A673 (cell line): Measurements from ENCODE around the gene UROS. TPM values are rescaled to one million over a fixed set of nuclear protein-coding genes. Genes with fewer than 3 reads are reported as not detected.

ENCODE experiments used
- BruUV-seq: library from RNA; stranded (reverse); fragments of 400-500 nt; replicated peaks from 2 replicates; lab custom pipeline; 2021; lab: Mats Ljungman, UMichigan
- CTCF ChIA-PET: fragments of 300-600 bp; sonication (Branson Sonifier 250); formaldehyde crosslinking; loops from one replicate; lab custom pipeline; 2022; ENCODE audit warnings: antibody characterized with exemption; lab: Charles Lee
- POLR2A ChIA-PET: fragments of 300-600 bp; sonication (Branson Sonifier 250); formaldehyde crosslinking; loops from one replicate; lab custom pipeline; 2022; ENCODE audit warnings: antibody characterized with exemption; ENCODE audit not compliant: low non-redundant PET; lab: Charles Lee
- DNase-seq: peaks from one replicate; pipeline ENCODE4 v3.0.0-alpha.2; 2015; ENCODE audit warnings: low spot score
- H3K27ac ChIP-seq: fragments of 200-600 bp; sonication (generic); 2 replicates; pipeline ENCODE4 v1.5.1; 2016; ENCODE audit warnings: mixed run types, low read depth, mild to moderate bottlenecking, mixed read lengths, antibody characterized with exemption, low read length; ENCODE audit not compliant: poor library complexity, severe bottlenecking
- H3K27me3 ChIP-seq: fragments of 200-600 bp; sonication (generic); replicated peaks from 2 replicates; pipeline ENCODE4 v1.6.1; 2017; ENCODE audit warnings: mixed run types, low read depth, mild to moderate bottlenecking, mixed read lengths, antibody characterized with exemption, low read length; ENCODE audit not compliant: insufficient read depth, poor library complexity
- H3K36me3 ChIP-seq: fragments of 200-600 bp; sonication (generic); 2 replicates; pipeline ENCODE4 v1.6.1; 2016; ENCODE audit warnings: mixed run types, mild to moderate bottlenecking, mixed read lengths, antibody characterized with exemption, low read length; ENCODE audit not compliant: insufficient read depth, poor library complexity, severe bottlenecking
- H3K4me1 ChIP-seq: fragments of 200-600 bp; sonication (generic); 2 replicates; pipeline ENCODE4 v1.6.1; 2017; ENCODE audit warnings: mixed run types, mild to moderate bottlenecking, mixed read lengths, antibody characterized with exemption, low read length; ENCODE audit not compliant: insufficient read depth, poor library complexity, severe bottlenecking
- H3K4me3 ChIP-seq: fragments of 200-600 bp; sonication (generic); 2 replicates; pipeline ENCODE4 v1.5.1; 2016; ENCODE audit warnings: low read depth, mixed run types, mild to moderate bottlenecking, mixed read lengths, low read length; ENCODE audit not compliant: poor library complexity, severe bottlenecking
- H3K9me3 ChIP-seq: fragments of 200-600 bp; sonication (generic); 2 replicates; pipeline ENCODE4 v1.6.1; 2016; ENCODE audit warnings: mixed run types, low read depth, mild to moderate bottlenecking, mixed read lengths, antibody characterized with exemption, low read length; ENCODE audit not compliant: poor library complexity, severe bottlenecking
- CTCF ChIP-seq: fragments of 300-800, 200-600 bp; sonication (generic); conservative IDR thresholded peaks from 2 replicates; pipeline ENCODE4 v1.5.1; 2017; ENCODE audit warnings: low read depth, mild to moderate bottlenecking, antibody characterized with exemption, low read length, moderate library complexity, mixed read lengths
- EZH2 ChIP-seq: fragments of 200-600 bp; sonication (generic); IDR thresholded peaks from 2 replicates; pipeline ENCODE4 v1.6.1; 2017; ENCODE audit warnings: borderline replicate concordance, low read depth, mild to moderate bottlenecking, mixed read lengths, antibody characterized with exemption, low read length; ENCODE audit not compliant: poor library complexity, severe bottlenecking
- intact Hi-C: fragments of 100-400 bp; cut with micrococcal nuclease; formaldehyde crosslinking; loops from one replicate; pipeline ENCODE4 v1.10.0; 2022; ENCODE audit not compliant: unreplicated experiment
- total RNA-seq: library from RNA; stranded (reverse); gene quantifications from 2 replicates; pipeline ENCODE4 v1.2.3, GENCODE V29; 2021

Gene UROS
- total RNA-seq, 1 experiment from 2014 or later, result 70.7 TPM

GRCh38 chr10:125849448-125849847 is 26.4 kb upstream of the UROS start:
- Histone ChIP-seq H3K27ac (no peak overlapping the region), H3K36me3 (peaks cover 19% of the 10 kb centered on the region), H3K4me1 (no peaks in the 10 kb centered on the region), H3K4me3 (no peak overlapping the region), H3K9me3 (no peaks in the 10 kb centered on the region), H3K27me3 (no peaks in the 10 kb centered on the region)
- TF ChIP-seq CTCF (no peak), EZH2 (no peak)
- intact Hi-C loops, result no loop called here
- CTCF ChIA-PET, result no interaction called here
- no peak for DNase-seq
- POLR2A ChIA-PET, result no interaction called here
- no TSS peak for BruUV-seq

GRCh38 chr10:125848857-125849256 is 25.8 kb upstream of the UROS start:
- no TSS peak for BruUV-seq

GRCh38 chr10:125848371-125848770 is 25.3 kb upstream of the UROS start:
- H3K4me3 ChIP-seq, result no peak overlapping the region
- H3K36me3 ChIP-seq, result peaks cover 19% of the 10 kb centered on the region
- intact Hi-C loops, result no loop called here
- no peaks in the 10 kb centered on the region for H3K4me1 ChIP-seq
- H3K9me3 ChIP-seq, result no peaks in the 10 kb centered on the region
- TF ChIP-seq EZH2, result no peak
- TF ChIP-seq CTCF, result no peak
- ChIA-PET CTCF (no interaction called here), POLR2A (no interaction called here)
- BruUV-seq, result no TSS peak
- H3K27ac ChIP-seq, result no peak overlapping the region
- DNase-seq, result no peak
- H3K27me3 ChIP-seq, result no peaks in the 10 kb centered on the region

More at GRCh38 chr10:125848857-125849256, 25.8 kb upstream of the UROS start:
- no peak overlapping the region for H3K27ac ChIP-seq
- no peak overlapping the region for H3K4me3 ChIP-seq
- intact Hi-C loops, result no loop called here
- no peak for DNase-seq
- no peaks in the 10 kb centered on the region for H3K9me3 ChIP-seq
- TF ChIP-seq EZH2, result no peak
- H3K4me1 ChIP-seq, result no peaks in the 10 kb centered on the region
- peaks cover 19% of the 10 kb centered on the region for H3K36me3 ChIP-seq
- POLR2A ChIA-PET, result no interaction called here
- no peaks in the 10 kb centered on the region for H3K27me3 ChIP-seq
- CTCF ChIA-PET, result no interaction called here

- no peaks in the 10 kb centered on the region for H3K27me3 ChIP-seq
- no peak overlapping the region for H3K27ac ChIP-seq
- peaks cover 17% of the 10 kb centered on the region for H3K36me3 ChIP-seq
- CTCF ChIA-PET, result no interaction called here
- DNase-seq, result no peak
- intact Hi-C loops, result no loop called here
- BruUV-seq, result no TSS peak
- no peak overlapping the region for H3K4me3 ChIP-seq
- no peak for TF ChIP-seq EZH2
- no peak for TF ChIP-seq CTCF
- no peaks in the 10 kb centered on the region for H3K9me3 ChIP-seq
- POLR2A ChIA-PET, result no interaction called here
- H3K4me1 ChIP-seq, result no peaks in the 10 kb centered on the region
Measured at GRCh38 chr10:125846894-125847293, 23.8 kb upstream of the UROS start.
